GM10248 (cell line): ENCODE measurements around the gene THAP12.

Source experiments
- CTCF ChIA-PET: fragments of 300-600 bp; sonication (Branson Sonifier 250); formaldehyde crosslinking; extraction: SDS; loops from one replicate; lab custom pipeline; 2021; ENCODE audit warnings: antibody characterized with exemption; lab: Yijun Ruan, JAX
- POLR2A ChIA-PET: fragments of 350-650 bp; sonication (Branson Sonifier 250); formaldehyde crosslinking; extraction: SDS; loops from one replicate; lab custom pipeline; 2020; ENCODE audit warnings: antibody characterized with exemption; lab: Yijun Ruan, JAX
- DNase-seq: peaks from one replicate; pipeline ENCODE4 v3.0.0; 2012; ENCODE audit errors: extremely low spot score
- CTCF ChIP-seq: IDR thresholded peaks from 2 replicates; pipeline ENCODE4 v1.5.1; 2012; ENCODE audit warnings: mild to moderate bottlenecking, low read depth; ENCODE audit errors: extremely low read depth, missing control alignments, control extremely low read depth

Gene THAP12

GRCh38 chr11:76394411-76394810, 13.5 kb upstream of the THAP12 start:
- no peak for DNase-seq
- ChIA-PET POLR2A (no interaction called here), CTCF (interaction anchor here (1.1 kb wide), 1 partner anchor 12 kb away, joined by 3 read pairs; no protein-coding TSS in a partner anchor)
- no peak for TF ChIP-seq CTCF

- TF ChIP-seq CTCF: no peak
- DNase-seq: no peak
- POLR2A ChIA-PET: no interaction called here
- CTCF ChIA-PET: no interaction called here
Observed at GRCh38 chr11:76392870-76393269, 11.9 kb upstream of the THAP12 start.

GRCh38 chr11:76391811-76392475, 11.0 kb upstream of the THAP12 start:
- no peak for TF ChIP-seq CTCF
- no peak for DNase-seq
- ChIA-PET POLR2A (no interaction called here), CTCF (interaction anchor here (1.0 kb wide), 1 partner anchor 10 kb away, joined by 3 read pairs; no protein-coding TSS in a partner anchor)

- ChIA-PET CTCF (no interaction called here), POLR2A (interaction anchor here (0.7 kb wide), 1 partner anchor 1042 kb away, joined by 3 read pairs; no protein-coding TSS in a partner anchor)
- no peak for DNase-seq
- no peak for TF ChIP-seq CTCF
Observed at GRCh38 chr11:76391021-76391420, 10.1 kb upstream of the THAP12 start.

- ChIA-PET CTCF (interaction anchor here (1.2 to 1.5 kb wide), 2 partner anchors 9 to 24 kb away, joined by 3 read pairs; no protein-coding TSS in a partner anchor), POLR2A (no interaction called here)
- no peak for DNase-seq
- TF ChIP-seq CTCF: no peak
Observed at GRCh38 chr11:76388408-76388807, 7.5 kb upstream of the THAP12 start.

GRCh38 chr11:76385903-76386302, 5.0 kb upstream of the THAP12 start:
- ChIA-PET POLR2A (no interaction called here), CTCF (no interaction called here)
- no peak for TF ChIP-seq CTCF
- no peak for DNase-seq
